MCF 10A (cell line): ENCODE results near the gene C11orf21. TPM values are rescaled to one million over a fixed set of nuclear protein-coding genes. Genes with fewer than 3 reads are reported as not detected.

Experiments
- BruUV-seq: library from RNA; stranded (reverse); fragments of 400-500 nt; replicated peaks from 2 replicates; lab custom pipeline; 2021; lab: Mats Ljungman, UMichigan
- CTCF ChIA-PET: fragments of 300-600 bp; sonication (Branson Sonifier 250); formaldehyde crosslinking; extraction: SDS; loops from one replicate; lab custom pipeline; 2021; ENCODE audit warnings: antibody characterized with exemption, inconsistent platforms; lab: Yijun Ruan, JAX
- POLR2A ChIA-PET: fragments of 300-600, 350-650 bp; sonication (Branson Sonifier 250); formaldehyde crosslinking; extraction: SDS; loops from one replicate; lab custom pipeline; 2020; ENCODE audit warnings: antibody characterized with exemption, inconsistent platforms; lab: Yijun Ruan, JAX
- DNase-seq: peaks from one replicate; pipeline ENCODE4 v3.0.0-alpha.2; 2018; ENCODE audit not compliant: unreplicated experiment
- H3K27ac Mint-ChIP-seq: one replicate; pipeline ENCODE4 v1.8.0; 2022; ENCODE audit warnings: mild to moderate bottlenecking, low read depth, mixed read lengths; ENCODE audit not compliant: unreplicated experiment
- H3K27me3 Mint-ChIP-seq: one replicate; pipeline ENCODE4 v1.8.0; 2022; ENCODE audit warnings: mixed read lengths; ENCODE audit not compliant: insufficient read depth, unreplicated experiment
- H3K36me3 Mint-ChIP-seq: one replicate; pipeline ENCODE4 v1.8.0; 2022; ENCODE audit warnings: mild to moderate bottlenecking, moderate library complexity, mixed read lengths; ENCODE audit not compliant: insufficient read depth, unreplicated experiment
- H3K4me1 Mint-ChIP-seq: one replicate; pipeline ENCODE4 v1.8.0; 2022; ENCODE audit warnings: mixed read lengths; ENCODE audit not compliant: insufficient read depth, unreplicated experiment
- H3K4me3 Mint-ChIP-seq: one replicate; pipeline ENCODE4 v1.8.0; 2022; ENCODE audit warnings: mild to moderate bottlenecking, moderate library complexity, mixed read lengths; ENCODE audit not compliant: unreplicated experiment
- H3K9me3 Mint-ChIP-seq: one replicate; pipeline ENCODE4 v1.8.0; 2022; ENCODE audit warnings: mixed read lengths; ENCODE audit not compliant: unreplicated experiment
- intact Hi-C: fragments of 100-400 bp; cut with micrococcal nuclease; formaldehyde crosslinking; loops from 2 replicates; pipeline ENCODE4 v1.14.1; 2022
- total RNA-seq: library from RNA; stranded (reverse); gene quantifications from 2 replicates; pipeline ENCODE4 v1.2.3, GENCODE V29; 2022
- TF ChIP-seq, protein P1 (sequence below): fragments of 200-600 bp; IDR thresholded peaks from one replicate; pipeline ENCODE4 v1.8.0; 2022; ENCODE audit warnings: antibody characterized with exemption, mild to moderate bottlenecking; ENCODE audit not compliant: unreplicated experiment

C11orf21 gene
- total RNA-seq, 1 experiment from 2014 or later, result not detected

DNA sequence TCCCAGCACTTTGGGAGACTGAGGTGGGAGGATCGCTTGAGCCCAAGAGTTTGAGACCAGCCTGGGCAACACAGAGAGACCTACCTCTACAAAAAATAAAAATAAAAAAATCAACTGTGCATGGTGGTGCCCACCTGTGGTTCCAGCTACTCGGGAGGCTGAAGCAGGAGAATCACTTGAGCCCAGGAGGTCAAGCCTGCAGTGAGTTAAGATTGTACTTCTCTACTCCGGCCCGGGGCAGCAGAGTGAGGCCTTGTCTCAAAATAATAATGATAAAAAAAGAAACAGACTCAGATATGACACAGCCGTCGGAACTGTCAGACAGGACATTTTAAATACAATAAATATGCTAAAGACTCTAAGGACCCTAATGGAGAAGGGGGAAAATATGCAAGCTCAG, 49.7 kb downstream of the C11orf21 start:
- DNase-seq, result no peak
- TF ChIP-seq, protein P1, sequence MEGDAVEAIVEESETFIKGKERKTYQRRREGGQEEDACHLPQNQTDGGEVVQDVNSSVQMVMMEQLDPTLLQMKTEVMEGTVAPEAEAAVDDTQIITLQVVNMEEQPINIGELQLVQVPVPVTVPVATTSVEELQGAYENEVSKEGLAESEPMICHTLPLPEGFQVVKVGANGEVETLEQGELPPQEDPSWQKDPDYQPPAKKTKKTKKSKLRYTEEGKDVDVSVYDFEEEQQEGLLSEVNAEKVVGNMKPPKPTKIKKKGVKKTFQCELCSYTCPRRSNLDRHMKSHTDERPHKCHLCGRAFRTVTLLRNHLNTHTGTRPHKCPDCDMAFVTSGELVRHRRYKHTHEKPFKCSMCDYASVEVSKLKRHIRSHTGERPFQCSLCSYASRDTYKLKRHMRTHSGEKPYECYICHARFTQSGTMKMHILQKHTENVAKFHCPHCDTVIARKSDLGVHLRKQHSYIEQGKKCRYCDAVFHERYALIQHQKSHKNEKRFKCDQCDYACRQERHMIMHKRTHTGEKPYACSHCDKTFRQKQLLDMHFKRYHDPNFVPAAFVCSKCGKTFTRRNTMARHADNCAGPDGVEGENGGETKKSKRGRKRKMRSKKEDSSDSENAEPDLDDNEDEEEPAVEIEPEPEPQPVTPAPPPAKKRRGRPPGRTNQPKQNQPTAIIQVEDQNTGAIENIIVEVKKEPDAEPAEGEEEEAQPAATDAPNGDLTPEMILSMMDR, result no peak
- no TSS peak for BruUV-seq
- Mint-ChIP-seq H3K4me3 (no peak overlapping the region), H3K4me1 (peaks cover 6% of the 10 kb centered on the region), H3K27ac (no peak overlapping the region), H3K27me3 (no peaks in the 10 kb centered on the region), H3K9me3 (no peaks in the 10 kb centered on the region), H3K36me3 (no peaks in the 10 kb centered on the region)
- ChIA-PET CTCF (no interaction called here), POLR2A (no interaction called here)
- intact Hi-C loops, result no loop called here

DNA sequence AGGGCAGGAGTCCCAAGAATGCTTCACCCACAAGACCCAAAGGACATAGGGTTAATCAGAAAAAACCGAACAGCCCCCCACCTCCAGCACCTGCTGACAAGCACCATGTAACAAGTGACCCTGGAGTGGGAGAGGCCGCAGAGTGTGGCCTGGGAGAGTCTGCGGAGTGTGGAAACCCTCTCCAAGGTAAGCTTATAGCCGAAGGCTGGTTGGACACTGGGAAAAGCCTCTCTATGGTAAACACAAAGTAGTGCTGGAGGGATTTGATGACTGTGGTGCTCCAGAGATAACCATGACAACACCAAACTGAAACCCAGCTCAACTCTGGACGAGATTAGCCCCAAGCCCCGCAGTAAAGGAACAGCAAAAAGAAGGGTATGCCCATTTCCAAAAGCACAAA, 50.6 kb downstream of the C11orf21 start:
- ChIA-PET POLR2A (no interaction called here), CTCF (no interaction called here)
- H3K4me3 Mint-ChIP-seq, result no peak overlapping the region
- no TSS peak for BruUV-seq
- H3K27ac Mint-ChIP-seq, result no peak overlapping the region
- TF ChIP-seq, protein P1, result no peak
- H3K36me3 Mint-ChIP-seq, result no peaks in the 10 kb centered on the region
- no peaks in the 10 kb centered on the region for H3K27me3 Mint-ChIP-seq
- no peaks in the 10 kb centered on the region for H3K4me1 Mint-ChIP-seq
- intact Hi-C loops, result no loop called here
- DNase-seq, result no peak
- no peaks in the 10 kb centered on the region for H3K9me3 Mint-ChIP-seq

- H3K4me3 Mint-ChIP-seq, result no peak overlapping the region
- no peaks in the 10 kb centered on the region for H3K27me3 Mint-ChIP-seq
- no peak overlapping the region for H3K27ac Mint-ChIP-seq
- intact Hi-C loops, result no loop called here
- no peaks in the 10 kb centered on the region for H3K36me3 Mint-ChIP-seq
- no peaks in the 10 kb centered on the region for H3K9me3 Mint-ChIP-seq
- H3K4me1 Mint-ChIP-seq, result no peaks in the 10 kb centered on the region
- DNase-seq, result no peak
- TF ChIP-seq, protein P1, result no peak
- POLR2A ChIA-PET, result no interaction called here
- no TSS peak for BruUV-seq
- CTCF ChIA-PET, result no interaction called here
Observed at GRCh38 chr11:2250485-2250884, 51.2 kb downstream of the C11orf21 start.

GRCh38 chr11:2250041-2250440, 51.7 kb downstream of the C11orf21 start:
- Mint-ChIP-seq H3K4me1 (no peaks in the 10 kb centered on the region), H3K4me3 (no peak overlapping the region), H3K9me3 (no peaks in the 10 kb centered on the region), H3K27ac (no peak overlapping the region), H3K27me3 (peaks cover under 1% of the 10 kb centered on the region), H3K36me3 (no peaks in the 10 kb centered on the region)
- no TSS peak for BruUV-seq
- intact Hi-C loops, result no loop called here
- TF ChIP-seq, protein P1, result no peak
- no peak for DNase-seq
- CTCF ChIA-PET, result interaction anchor here (0.6 kb wide), 1 partner anchor 844 kb away, joined by 4 read pairs; no protein-coding TSS in a partner anchor
- POLR2A ChIA-PET, result no interaction called here
